T47D (cell line): ENCODE results near the gene ALK.

ENCODE experiments used
- DNase-seq, 2 experiments: peaks; one replicate each; pipeline versions ENCODE4 v3.0.0 to v3.0.0-alpha.2; 2011 to 2012; ENCODE audit warnings: low read depth in 1 of 2, low spot score in 1 of 2
- JUND ChIP-seq: IDR thresholded peaks from 2 replicates; pipeline ENCODE4 v1.6.1; 2012; ENCODE audit warnings: low read depth
- in situ Hi-C: cut with HindIII; loops from 2 replicates; pipeline ENCODE4 v1.10.0; 2016; ENCODE audit warnings: low sequenced_read_pairs, low pct_unique_long_range_greater_than_20kb

Gene ALK

DNA sequence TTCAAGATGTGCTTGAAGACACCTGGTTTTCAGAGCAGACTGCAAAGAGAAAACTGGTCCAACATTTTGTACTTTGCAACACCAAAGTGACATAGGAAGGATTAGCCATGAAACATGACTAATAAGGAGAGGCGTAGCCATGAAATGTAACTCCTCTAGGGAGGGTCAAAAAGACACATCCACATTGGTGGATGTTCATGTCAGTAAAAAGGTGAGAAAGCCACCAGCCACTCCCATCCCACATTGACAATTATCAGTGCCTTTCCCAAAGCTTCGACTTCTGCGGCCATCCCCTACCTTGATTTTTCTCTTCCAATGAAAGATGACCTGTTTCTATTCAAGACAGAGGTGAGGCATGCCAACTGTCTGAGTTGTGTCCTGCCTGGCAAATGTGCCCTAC lies 223.2 kb downstream of the ALK start:
- no peak for TF ChIP-seq JUND
- DNase-seq: no peak
- in situ Hi-C loops: no loop called here

DNA sequence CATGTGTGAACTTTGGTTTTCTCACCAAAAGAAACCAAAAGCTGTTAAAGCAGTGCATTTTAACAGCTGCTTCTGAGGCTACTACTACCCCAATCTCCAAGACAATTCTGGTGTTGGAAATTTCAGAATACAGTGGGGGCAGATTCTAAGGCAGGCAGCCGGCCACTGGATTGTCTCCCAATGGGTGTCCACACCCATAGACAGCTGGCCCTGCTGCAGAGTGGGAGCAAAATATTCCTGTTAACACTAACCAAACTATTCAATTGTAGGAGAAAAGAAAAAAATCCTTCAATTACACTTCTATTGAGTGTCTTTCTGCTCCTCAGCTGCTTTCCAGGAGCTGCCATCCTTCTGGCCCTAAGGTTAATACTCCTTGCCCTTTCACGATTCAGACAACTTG lies 223.7 kb downstream of the ALK start:
- no peak for TF ChIP-seq JUND
- DNase-seq: no peak
- in situ Hi-C loops: no loop called here

DNA sequence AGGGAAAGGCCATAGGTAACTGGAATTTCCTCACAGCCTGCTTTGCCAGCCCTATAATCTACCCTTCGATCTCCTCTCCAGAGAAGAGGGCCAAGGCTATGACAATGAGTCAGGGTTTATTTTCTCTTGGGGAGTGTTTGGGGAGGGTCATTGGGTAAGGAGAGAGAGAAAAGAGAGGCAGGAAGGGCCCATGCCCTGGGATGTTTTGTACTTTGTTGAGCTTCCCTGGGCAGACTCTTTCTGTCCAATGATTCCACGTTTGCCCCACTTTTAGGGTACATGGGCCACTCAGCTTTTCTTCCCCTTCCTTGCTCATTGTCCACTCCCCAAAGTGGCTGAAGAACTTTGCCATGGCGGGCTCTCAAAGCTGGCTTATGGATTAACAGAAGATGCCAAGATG lies 224.2 kb downstream of the ALK start:
- in situ Hi-C loops: no loop called here
- no peak for TF ChIP-seq JUND

DNA sequence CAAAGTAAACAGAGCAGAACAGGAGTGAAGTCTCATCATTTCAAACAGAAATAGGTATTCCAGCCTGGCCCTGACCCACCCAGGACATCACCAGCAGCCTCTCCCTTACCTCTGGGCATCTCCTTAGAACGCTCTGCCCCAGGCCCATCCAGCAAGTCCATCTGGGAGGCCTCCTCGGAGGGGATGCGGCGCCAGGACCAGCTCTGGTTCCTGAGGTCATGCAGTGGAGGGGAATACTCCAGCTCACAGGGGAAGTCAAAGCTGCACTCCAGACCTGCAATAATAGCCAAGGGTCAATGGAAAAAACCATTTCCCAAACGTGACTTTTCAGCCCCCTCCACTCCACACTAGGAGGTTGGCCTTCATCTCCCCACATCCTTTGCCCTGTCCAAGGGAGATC lies 226.6 kb downstream of the ALK start:
- no peak for TF ChIP-seq JUND
- in situ Hi-C loops: no loop called here
- DNase-seq: no peak

More for the DNA sequence above, 224.2 kb downstream of the ALK start:
- no peak for DNase-seq

DNA sequence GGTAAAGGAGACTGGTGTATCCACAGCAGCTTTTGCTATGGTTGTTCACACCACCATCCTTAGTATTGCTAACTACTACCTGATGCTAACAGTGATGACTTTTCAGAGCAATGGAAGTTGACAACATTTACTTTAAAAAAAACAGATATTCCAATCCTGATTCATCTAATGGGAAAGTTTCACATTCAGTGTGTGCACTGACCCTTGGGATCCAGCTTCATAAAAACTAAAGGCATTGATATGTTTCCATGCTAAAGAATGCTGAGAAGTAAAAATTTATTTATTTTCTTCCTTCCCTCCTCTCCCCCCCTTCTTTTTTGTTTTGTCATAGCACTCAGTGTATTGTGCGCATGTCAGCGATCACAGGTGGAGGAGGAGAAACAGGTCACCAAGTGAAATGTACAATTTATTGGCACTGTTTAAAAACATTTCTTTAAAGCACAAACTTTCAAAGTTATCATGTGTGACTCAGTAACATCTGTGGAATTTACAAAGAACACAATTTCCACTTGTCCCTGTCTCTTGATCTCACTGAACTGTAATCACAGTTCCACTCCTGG lies 229.9 kb downstream of the ALK start:
- no peak for TF ChIP-seq JUND
- in situ Hi-C loops: no loop called here
- no peak for DNase-seq

DNA sequence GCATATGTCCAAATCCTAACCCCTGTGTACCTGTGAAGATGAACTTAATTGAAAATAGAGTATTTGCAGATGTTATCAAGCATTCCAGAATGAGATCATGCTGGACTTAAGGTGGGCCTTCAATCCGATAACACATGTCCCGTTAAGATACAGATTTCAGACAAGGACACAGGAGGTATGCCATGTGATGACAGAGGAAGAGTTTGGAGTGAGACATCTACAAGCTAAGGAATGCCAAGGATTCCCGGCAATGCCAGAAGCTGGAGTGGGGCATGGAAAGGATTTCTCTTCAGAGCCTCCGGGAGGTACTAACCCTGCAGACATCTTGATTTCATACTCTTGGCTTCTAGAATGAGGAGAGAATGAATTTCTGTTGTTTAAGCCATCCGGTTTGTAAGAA lies 231.7 kb downstream of the ALK start:
- no peak for TF ChIP-seq JUND
- no peak for DNase-seq
- in situ Hi-C loops: no loop called here

DNA sequence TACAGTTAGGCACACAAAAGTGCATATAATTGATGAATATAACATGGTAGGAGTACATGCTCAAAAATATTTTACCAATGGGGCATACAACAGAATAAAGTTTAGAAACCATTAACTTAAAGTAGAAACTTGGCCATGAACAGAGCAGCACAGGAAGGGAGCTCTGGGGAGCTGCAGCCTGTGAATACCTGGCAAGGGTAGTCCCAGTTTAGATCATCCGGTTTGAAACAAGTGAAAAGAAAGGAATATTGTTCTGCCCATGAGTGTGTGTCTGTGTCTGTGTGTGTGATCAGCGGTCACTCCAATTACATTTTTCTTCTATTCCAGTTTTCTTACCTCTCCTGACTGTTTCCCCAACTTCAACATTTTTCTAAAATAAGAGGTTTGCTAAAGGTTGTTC lies 233.0 kb downstream of the ALK start:
- no peak for TF ChIP-seq JUND
- no peak for DNase-seq
- in situ Hi-C loops: no loop called here

DNA sequence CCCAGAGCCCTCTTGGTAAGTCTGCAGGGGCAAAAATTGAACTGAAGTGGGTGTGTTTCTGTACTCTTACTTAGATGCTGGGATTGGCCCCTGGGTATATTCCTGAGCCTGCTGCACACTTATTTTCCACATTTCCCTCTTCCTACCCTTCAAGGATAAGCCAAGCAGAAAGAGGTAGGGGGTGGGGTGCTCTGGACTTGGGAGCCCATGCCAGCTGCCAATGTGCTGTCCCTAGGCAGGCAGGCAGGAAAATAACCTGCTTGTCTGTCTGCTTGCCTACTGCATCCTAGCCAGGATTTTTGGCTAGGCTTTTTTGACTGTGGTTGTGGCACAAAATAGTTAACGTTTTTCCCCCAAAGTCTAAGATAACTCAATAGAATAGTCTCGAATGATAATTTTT lies 234.3 kb downstream of the ALK start:
- TF ChIP-seq JUND: no peak
- no peak for DNase-seq
- in situ Hi-C loops: no loop called here

DNA sequence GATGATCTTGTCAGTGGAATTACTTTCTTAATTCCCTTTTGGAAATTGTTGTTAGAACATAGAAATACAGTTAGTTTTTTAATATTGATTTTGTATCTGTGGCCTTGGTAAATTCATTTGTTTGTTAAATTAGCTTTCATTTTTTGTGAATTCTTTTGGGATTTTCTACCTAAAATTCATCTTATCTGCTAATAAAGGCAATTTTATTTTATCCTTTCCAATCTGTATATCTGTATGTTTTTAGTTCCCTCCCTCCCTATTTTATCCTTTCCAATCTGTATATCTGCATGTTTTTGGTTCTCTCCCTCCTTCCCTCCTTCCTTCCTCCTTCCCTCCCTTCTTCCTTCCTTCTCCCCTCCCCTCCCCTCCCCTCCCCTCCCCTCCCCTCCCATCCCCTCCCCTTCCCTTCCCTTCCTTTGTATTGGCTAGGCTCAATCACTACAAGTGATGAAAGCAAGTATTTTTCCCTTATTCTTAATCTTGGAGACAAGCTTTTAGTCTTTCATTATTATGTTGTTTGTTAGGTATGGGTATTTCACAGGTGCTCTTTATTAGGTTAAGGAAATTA lies 244.4 kb downstream of the ALK start:
- no peak for TF ChIP-seq JUND

DNA sequence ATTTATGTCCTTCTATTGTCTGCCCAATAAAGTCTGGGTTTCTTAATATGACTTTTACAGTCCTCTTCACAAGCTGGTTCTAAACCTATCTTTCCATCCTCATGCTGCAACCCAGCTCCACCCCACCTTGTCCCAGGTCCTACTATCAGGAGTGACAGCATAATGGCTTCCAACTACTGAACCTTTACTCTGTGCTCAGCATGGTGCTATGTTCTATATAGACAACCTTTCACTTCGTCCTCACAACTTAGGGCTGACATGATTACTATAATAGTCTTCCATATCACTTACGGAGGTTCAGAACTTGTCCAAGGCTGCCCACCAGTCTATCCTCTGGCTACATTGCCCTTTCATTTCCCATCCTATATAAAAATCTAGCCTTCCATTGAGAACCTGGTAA lies 256.8 kb downstream of the ALK start:
- in situ Hi-C loops: no loop called here
- no peak for TF ChIP-seq JUND
- no peak for DNase-seq

More for the DNA sequence above, 244.4 kb downstream of the ALK start:
- DNase-seq: no peak
- in situ Hi-C loops: no loop called here

DNA sequence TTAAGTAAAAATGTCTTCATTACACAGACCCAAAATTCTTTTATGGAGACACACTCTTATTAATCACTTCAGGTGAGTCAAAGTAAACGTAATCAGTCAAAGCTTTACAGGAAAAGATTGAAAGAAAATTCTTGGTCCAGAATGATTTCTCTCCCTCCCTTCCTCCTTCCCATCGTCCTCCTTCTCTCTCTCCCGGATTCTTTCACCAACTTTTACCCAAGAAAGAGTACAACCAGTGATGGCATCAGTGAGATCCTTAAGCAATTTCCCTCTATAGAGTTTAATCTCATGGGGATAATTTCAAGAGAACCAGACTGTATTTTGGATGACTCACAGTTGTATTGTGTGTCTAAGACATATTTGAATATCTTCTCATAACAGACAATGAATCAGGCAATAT lies 258.1 kb downstream of the ALK start:
- no peak for TF ChIP-seq JUND
- DNase-seq: no peak
- in situ Hi-C loops: no loop called here

DNA sequence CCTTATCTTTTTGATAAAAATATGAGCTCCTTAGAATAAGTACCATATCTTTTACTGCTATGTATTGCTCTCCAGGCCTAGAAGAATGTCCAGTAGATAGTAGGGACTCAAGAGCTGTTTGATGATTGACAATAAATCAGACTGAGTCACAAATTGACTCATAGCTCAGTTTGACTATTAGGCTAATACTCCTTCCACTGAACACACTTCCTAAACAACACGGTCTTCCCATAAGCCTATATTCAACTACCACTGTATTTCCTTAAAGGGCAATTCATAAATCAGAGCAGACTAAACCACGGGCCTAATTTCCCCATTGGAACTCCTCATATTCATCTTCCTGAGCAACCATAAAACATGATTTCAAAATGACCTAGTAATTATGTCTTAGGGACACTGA lies 258.5 kb downstream of the ALK start:
- no peak for DNase-seq
- no peak for TF ChIP-seq JUND
- in situ Hi-C loops: no loop called here

DNA sequence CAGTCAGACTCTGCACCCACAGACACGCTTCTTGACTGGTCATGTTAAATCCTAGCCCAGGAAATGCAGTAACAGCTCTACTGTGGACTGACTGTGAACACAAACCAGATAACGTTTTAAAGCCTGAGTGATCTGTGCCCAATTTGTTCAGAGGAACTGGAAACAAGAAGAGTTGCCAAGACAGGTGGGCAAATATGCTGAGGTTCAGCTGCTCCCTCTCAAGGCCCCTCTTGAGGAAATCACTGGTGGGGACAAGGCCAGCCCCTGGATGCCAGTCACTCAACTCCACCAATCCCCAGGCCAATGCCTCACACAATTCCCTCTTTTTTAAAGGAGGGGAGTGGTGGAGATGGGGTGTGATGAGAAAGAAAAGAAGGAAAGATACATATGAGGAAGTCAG lies 261.2 kb downstream of the ALK start:
- no peak for TF ChIP-seq JUND
- in situ Hi-C loops: no loop called here
- no peak for DNase-seq

DNA sequence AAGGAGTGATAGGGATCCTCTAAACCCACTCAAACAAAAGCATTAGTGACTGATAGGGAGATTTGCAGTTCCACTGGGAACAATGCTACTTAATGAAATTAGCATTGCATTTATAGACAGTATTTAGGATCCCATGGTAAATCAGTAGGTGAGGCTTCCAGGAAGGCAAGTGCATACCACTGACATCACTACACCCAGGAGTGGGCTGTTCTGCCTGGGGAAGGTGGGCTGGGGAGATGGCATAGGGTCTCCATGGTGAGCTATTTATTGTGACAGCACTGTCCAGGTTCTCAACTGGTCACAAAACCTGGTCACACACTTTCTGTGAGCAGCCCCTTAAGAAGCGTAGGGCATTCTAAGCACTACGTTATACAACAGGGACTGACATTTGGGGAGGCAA lies 262.2 kb downstream of the ALK start:
- no peak for DNase-seq
- in situ Hi-C loops: no loop called here
- TF ChIP-seq JUND: no peak
